Measurements from ENCODE around the gene NKIRAS1.
A peak's percentile ranks its signal among the peaks of the same experiment; 100 is the strongest.
"Not testable (repeated sequence)": the region's sequence is repeated elsewhere in the genome, so short reads cannot be mapped to it uniquely, and the experiment has no call there.

Gene NKIRAS1

GRCh38 chr3:23916152-23916885 lies 471 bp downstream of the NKIRAS1 start:
- Histone ChIP-seq H3K27me3 (ENCODE audit: insufficient read depth, insufficient read length) (no peaks in the 10 kb centered on the region), H3K4me3 (ENCODE audit: insufficient read length, low read depth) (peak overlapping the region; percentile 69), H3K9me3 (ENCODE audit: insufficient read depth, low read length) (no peaks in the 10 kb centered on the region), H3K4me1 (ENCODE audit: insufficient read depth, insufficient read length) (no peaks in the 10 kb centered on the region), H3K9ac (ENCODE audit: insufficient read length, low read depth) (peak overlapping the region; percentile 96), H3K36me3 (ENCODE audit: insufficient read depth, insufficient read length, low read length) (peaks cover 41% of the 10 kb centered on the region)
- no peak for DNase-seq (ENCODE audit: low read depth, low spot score)
- TF ChIP-seq YY1 (IDR thresholded peaks at IDR 0.05; ENCODE audit: insufficient read depth, insufficient read length) (no peak), ZNF274 (IDR thresholded peaks at IDR 0.05; ENCODE audit: low read depth, low read length) (no peak), SUZ12 (IDR thresholded peaks at IDR 0.05; ENCODE audit: extremely low read depth, insufficient read depth, insufficient read length) (no peak)

GRCh38 chr3:23915537-23916108 lies 1.2 kb downstream of the NKIRAS1 start:
- H3K9ac ChIP-seq (ENCODE audit: insufficient read length, low read depth) = peak overlapping the region; percentile 96
- TF ChIP-seq YY1 (IDR thresholded peaks at IDR 0.05; ENCODE audit: insufficient read depth, insufficient read length) (no peak), ZNF274 (IDR thresholded peaks at IDR 0.05; ENCODE audit: low read depth, low read length) (no peak), SUZ12 (IDR thresholded peaks at IDR 0.05; ENCODE audit: extremely low read depth, insufficient read depth, insufficient read length) (no peak)
- peak overlapping the region; percentile 69 for H3K4me3 ChIP-seq (ENCODE audit: insufficient read length, low read depth)
- DNase-seq (ENCODE audit: low read depth, low spot score) = no peak
- no peaks in the 10 kb centered on the region for H3K27me3 ChIP-seq (ENCODE audit: insufficient read depth, insufficient read length)
- peaks cover 41% of the 10 kb centered on the region for H3K36me3 ChIP-seq (ENCODE audit: insufficient read depth, insufficient read length, low read length)
- H3K4me1 ChIP-seq (ENCODE audit: insufficient read depth, insufficient read length) = no peaks in the 10 kb centered on the region
- no peaks in the 10 kb centered on the region for H3K9me3 ChIP-seq (ENCODE audit: insufficient read depth, low read length)

- H3K27me3 ChIP-seq (ENCODE audit: insufficient read depth, insufficient read length) = no peaks in the 10 kb centered on the region
- no peak overlapping the region for H3K9ac ChIP-seq (ENCODE audit: insufficient read length, low read depth)
- TF ChIP-seq ZNF274 (IDR thresholded peaks at IDR 0.05; ENCODE audit: low read depth, low read length) (no peak), SUZ12 (IDR thresholded peaks at IDR 0.05; ENCODE audit: extremely low read depth, insufficient read depth, insufficient read length) (no peak), YY1 (IDR thresholded peaks at IDR 0.05; ENCODE audit: insufficient read depth, insufficient read length) (no peak)
- no peaks in the 10 kb centered on the region for H3K9me3 ChIP-seq (ENCODE audit: insufficient read depth, low read length)
- DNase-seq (ENCODE audit: low read depth, low spot score) = no peak
- H3K4me1 ChIP-seq (ENCODE audit: insufficient read depth, insufficient read length) = no peaks in the 10 kb centered on the region
- H3K36me3 ChIP-seq (ENCODE audit: insufficient read depth, insufficient read length, low read length) = peaks cover 43% of the 10 kb centered on the region
- no peak overlapping the region for H3K4me3 ChIP-seq (ENCODE audit: insufficient read length, low read depth)
These were observed 2.7 kb downstream of the NKIRAS1 start for GRCh38 chr3:23913873-23914743.

GRCh38 chr3:23913182-23913581 lies 3.6 kb downstream of the NKIRAS1 start:
- TF ChIP-seq YY1 (IDR thresholded peaks at IDR 0.05; ENCODE audit: insufficient read depth, insufficient read length) (no peak), ZNF274 (IDR thresholded peaks at IDR 0.05; ENCODE audit: low read depth, low read length) (no peak), SUZ12 (IDR thresholded peaks at IDR 0.05; ENCODE audit: extremely low read depth, insufficient read depth, insufficient read length) (no peak)
- Histone ChIP-seq H3K9ac (ENCODE audit: insufficient read length, low read depth) (no peak overlapping the region), H3K4me1 (ENCODE audit: insufficient read depth, insufficient read length) (no peaks in the 10 kb centered on the region), H3K27me3 (ENCODE audit: insufficient read depth, insufficient read length) (no peaks in the 10 kb centered on the region), H3K9me3 (ENCODE audit: insufficient read depth, low read length) (no peaks in the 10 kb centered on the region), H3K36me3 (ENCODE audit: insufficient read depth, insufficient read length, low read length) (peaks cover 38% of the 10 kb centered on the region), H3K4me3 (ENCODE audit: insufficient read length, low read depth) (no peak overlapping the region)
- DNase-seq (ENCODE audit: low read depth, low spot score) = no peak

GRCh38 chr3:23912335-23912734 lies 4.5 kb downstream of the NKIRAS1 start:
- not testable (repeated sequence) for H3K4me3 ChIP-seq (ENCODE audit: insufficient read length, low read depth); H3K9me3 ChIP-seq (ENCODE audit: insufficient read depth, low read length); DNase-seq (ENCODE audit: low read depth, low spot score); H3K27me3 ChIP-seq (ENCODE audit: insufficient read depth, insufficient read length); H3K9ac ChIP-seq (ENCODE audit: insufficient read length, low read depth); H3K4me1 ChIP-seq (ENCODE audit: insufficient read depth, insufficient read length)
- peaks cover 38% of the 10 kb centered on the region for H3K36me3 ChIP-seq (ENCODE audit: insufficient read depth, insufficient read length, low read length)

GRCh38 chr3:23911397-23911796 lies 5.4 kb downstream of the NKIRAS1 start:
- no peak for TF ChIP-seq SUZ12 (IDR thresholded peaks at IDR 0.05; ENCODE audit: extremely low read depth, insufficient read depth, insufficient read length)
- TF ChIP-seq ZNF274 (IDR thresholded peaks at IDR 0.05; ENCODE audit: low read depth, low read length) = no peak
- TF ChIP-seq YY1 (IDR thresholded peaks at IDR 0.05; ENCODE audit: insufficient read depth, insufficient read length) = no peak
- no peaks in the 10 kb centered on the region for H3K9me3 ChIP-seq (ENCODE audit: insufficient read depth, low read length)
- H3K4me1 ChIP-seq (ENCODE audit: insufficient read depth, insufficient read length) = no peaks in the 10 kb centered on the region
- H3K4me3 ChIP-seq (ENCODE audit: insufficient read length, low read depth) = no peak overlapping the region
- no peak overlapping the region for H3K9ac ChIP-seq (ENCODE audit: insufficient read length, low read depth)
- peaks cover 43% of the 10 kb centered on the region for H3K36me3 ChIP-seq (ENCODE audit: insufficient read depth, insufficient read length, low read length)
- H3K27me3 ChIP-seq (ENCODE audit: insufficient read depth, insufficient read length) = no peaks in the 10 kb centered on the region
- no peak for DNase-seq (ENCODE audit: low read depth, low spot score)

- Histone ChIP-seq H3K36me3 (ENCODE audit: insufficient read depth, insufficient read length, low read length) (peaks cover 40% of the 10 kb centered on the region), H3K4me1 (ENCODE audit: insufficient read depth, insufficient read length) (no peaks in the 10 kb centered on the region), H3K27me3 (ENCODE audit: insufficient read depth, insufficient read length) (no peaks in the 10 kb centered on the region), H3K4me3 (ENCODE audit: insufficient read length, low read depth) (no peak overlapping the region), H3K9me3 (ENCODE audit: insufficient read depth, low read length) (no peaks in the 10 kb centered on the region), H3K9ac (ENCODE audit: insufficient read length, low read depth) (no peak overlapping the region)
- no peak for DNase-seq (ENCODE audit: low read depth, low spot score)
- TF ChIP-seq YY1 (IDR thresholded peaks at IDR 0.05; ENCODE audit: insufficient read depth, insufficient read length) = no peak
- TF ChIP-seq ZNF274 (IDR thresholded peaks at IDR 0.05; ENCODE audit: low read depth, low read length) = no peak
These were observed 7.4 kb downstream of the NKIRAS1 start for GRCh38 chr3:23909341-23909740.
